ENCODE results near the gene DARS2. TPM values are rescaled to one million over a fixed set of nuclear protein-coding genes. Genes with fewer than 3 reads are reported as not detected.
A peak's percentile ranks its signal among the peaks of the same experiment; 100 is the strongest.
"Not testable (repeated sequence)": the region's sequence is repeated elsewhere in the genome, so short reads cannot be mapped to it uniquely, and the experiment has no call there.

Gene DARS2
- polyA plus RNA-seq, 3 donors = 23.5 to 27.4 (median 27.2) TPM

GRCh38 chr1:173857363-173857917 is 33.0 kb downstream of the DARS2 start:
- no peak for DNase-seq

- not testable (repeated sequence) for DNase-seq
These were observed 35.1 kb downstream of the DARS2 start for GRCh38 chr1:173859547-173859946.

DNA sequence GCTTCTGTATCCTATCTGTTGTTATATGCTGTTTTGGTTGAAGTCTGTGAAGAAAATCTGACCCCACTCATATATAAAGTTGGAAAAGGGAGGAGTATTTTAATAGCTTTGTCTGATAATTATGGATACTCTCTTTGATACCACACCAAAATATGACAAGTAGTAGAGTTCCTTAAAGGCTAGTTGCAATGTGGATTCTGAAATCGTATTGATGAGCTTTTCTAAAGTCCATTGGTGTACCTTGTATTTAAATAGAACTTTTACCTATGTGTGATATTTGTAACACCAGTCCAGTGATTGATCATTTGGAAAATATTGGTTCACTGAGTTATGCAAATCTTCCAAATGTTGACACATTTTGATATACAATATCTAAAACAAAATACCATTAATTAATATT is 35.6 kb downstream of the DARS2 start:
- DNase-seq = no peak

DNA sequence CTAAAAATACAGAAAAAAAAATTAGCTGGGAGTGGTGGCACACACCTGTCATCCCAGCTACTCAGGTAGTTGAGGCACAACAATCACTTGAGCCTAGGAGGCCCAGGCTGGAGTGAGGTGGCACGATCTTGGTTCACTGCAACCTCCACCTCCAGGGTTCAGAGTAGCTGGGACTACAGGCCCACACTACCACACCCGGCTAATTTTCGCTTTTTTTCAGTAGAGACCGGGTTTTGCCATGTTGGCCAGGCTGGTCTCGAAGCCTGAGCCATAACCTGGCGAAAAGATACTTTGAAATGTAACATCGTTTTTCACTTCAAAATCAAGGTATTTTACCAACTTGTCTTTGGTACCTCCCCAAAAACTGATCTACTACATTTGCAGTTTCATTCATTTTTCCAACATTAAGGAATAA is 37.3 kb downstream of the DARS2 start:
- DNase-seq = no peak

DNA sequence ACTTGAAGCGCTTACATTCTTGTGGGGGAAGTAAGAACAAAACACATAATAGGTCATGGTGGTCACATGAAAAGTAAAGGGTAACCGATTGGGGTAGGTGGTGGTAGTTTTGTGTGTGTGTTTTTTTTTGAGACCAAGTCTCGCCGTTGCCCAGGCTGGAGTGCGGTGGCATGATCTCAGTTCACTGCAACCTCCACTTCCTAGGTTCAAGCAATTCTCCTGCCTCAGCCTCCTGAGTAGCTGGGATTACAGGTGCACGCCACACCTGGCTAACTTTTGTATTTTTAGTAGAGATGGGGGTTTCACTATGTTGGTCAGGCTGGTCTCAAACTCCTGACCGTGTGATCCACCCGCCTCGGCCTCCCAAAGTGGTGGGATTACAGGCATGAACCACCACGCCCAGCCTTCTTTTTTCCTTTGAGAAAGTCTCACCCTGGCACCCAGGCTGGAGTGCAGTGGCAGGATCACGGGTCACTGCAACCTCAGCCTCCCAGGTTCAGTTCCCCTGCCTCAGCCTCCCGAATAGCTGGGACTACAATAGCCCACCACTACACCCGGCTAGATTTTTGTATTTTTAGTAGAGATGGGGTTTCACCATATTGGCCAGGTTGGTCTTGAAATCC is 37.8 kb downstream of the DARS2 start:
- DNase-seq = not testable (repeated sequence)

DNA sequence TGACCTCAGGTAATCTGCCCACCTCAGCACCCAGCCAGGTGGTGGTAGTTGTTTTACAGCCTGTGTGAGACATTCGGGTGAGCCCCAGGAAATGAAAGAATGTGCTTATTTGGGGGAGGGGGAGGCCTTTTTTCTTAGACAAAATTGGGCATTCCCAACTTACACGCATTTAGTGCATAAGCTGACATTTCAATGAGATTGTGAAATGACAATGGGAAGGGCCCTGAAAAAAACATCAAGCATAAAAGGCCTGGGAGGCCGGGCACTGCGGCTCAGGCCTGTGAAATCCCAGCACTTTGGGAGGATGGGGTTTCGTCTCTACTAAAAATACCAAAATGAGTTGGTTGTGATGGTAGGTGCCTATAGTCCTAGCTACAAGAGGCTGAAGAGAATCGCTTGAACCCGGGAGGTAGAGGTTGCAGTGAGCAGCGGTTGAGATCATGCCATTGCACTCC is 38.3 kb downstream of the DARS2 start:
- DNase-seq = no peak

- DNase-seq = no peak
These were observed 39.0 kb downstream of the DARS2 start for GRCh38 chr1:173863224-173864161.

- no peak for DNase-seq
These were observed 39.9 kb downstream of the DARS2 start for GRCh38 chr1:173864179-173864867.

GRCh38 chr1:173865468-173866164 is 41.1 kb downstream of the DARS2 start:
- DNase-seq = no peak

- no peak for DNase-seq
These were observed 42.1 kb downstream of the DARS2 start for GRCh38 chr1:173866413-173867115.

DNA sequence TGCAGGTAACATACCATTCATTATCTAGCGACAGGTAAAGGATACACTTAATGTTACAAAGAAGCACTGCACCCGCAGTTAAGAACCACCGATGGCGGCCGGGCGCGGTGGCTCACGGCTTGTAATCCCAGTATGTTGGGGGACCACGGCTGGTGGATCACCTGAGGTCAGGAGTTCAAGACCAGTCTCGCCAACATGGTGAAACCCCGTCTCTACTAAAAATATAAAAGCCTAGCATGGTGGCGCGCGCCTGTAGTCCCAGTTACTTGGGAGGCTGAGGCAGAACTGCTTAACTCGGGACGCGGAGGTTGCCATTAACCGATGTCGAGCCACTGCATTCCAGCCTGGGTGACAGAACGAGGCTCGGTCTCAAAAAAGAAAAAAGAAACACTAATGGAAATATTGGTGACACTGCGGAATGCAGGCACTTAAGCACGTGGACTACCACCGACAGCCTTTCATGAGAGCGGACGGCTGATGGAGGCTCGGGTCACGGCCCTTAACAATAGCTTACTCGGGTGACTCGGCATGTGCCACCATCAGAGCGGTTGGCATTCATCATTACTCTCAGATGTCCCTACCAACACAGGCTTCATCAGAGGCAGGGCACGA is 42.8 kb downstream of the DARS2 start:
- no peak for DNase-seq

GRCh38 chr1:173867753-173868265 is 43.3 kb downstream of the DARS2 start, which contains the start of gene GAS5:
TSS of gene GAS5 (minus strand) at chr1:173867989.
- peak; percentile 100 for DNase-seq

DNA sequence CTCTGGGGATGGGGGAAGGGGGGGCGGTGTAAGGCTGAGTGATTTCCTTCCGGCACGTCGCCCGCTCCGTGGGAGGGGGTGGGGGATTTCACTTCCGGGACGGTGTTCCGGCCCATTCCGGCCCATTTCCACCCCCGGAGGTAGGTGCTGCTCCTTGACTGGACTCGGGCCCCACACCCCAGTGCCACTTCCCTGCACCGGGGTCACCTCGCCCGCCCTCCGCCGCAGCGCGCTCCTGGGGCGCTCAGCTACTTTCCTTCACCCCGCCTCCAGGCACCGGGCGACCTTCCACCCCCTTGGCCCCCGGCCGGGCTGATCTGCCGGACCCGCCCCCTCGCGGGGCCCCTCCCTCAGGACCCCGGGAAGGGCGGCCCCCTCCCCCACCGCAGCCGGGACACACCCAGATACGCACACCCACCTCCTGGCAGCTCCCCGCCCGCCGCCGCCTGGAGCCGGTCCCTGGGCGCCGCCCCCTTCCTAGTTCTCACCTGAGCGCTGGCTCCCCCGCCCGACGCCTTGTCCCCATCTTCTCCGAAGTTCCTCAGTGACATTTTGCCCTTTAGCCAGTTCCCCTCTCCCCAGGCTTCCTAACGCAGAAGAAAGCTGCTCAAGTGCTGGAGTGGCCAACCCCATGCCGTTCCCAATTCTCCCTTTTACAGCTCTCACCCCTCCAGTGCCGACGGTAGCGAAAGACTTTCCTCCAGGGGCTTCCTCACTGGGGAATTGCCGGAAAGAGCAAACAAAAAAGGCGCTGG is 44.0 kb downstream of the DARS2 start, which contains the start of gene ZBTB37:
TSS of gene ZBTB37 (plus strand) at position 115 of the 755 bp plus-strand sequence. CDS start 1,846 bp downstream, outside the sequence.
- peak; percentile 82 for DNase-seq

DNA sequence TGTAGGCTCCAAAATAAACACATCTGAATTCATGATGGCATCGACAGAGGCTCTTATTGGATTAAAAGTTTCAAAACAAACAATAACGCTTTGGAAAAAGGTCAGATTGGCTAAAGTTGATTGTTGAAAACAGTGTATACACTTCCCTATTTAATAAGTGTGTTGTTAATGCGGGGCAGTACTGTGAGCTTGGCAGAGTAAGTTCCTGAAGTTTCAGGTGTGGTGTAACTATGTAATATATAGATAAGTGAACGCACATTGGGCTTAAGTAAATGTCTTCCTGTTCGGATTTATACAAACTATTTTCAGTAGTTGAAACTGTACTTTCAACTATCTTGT is 44.5 kb downstream of the DARS2 start:
- DNase-seq = no peak

DNA sequence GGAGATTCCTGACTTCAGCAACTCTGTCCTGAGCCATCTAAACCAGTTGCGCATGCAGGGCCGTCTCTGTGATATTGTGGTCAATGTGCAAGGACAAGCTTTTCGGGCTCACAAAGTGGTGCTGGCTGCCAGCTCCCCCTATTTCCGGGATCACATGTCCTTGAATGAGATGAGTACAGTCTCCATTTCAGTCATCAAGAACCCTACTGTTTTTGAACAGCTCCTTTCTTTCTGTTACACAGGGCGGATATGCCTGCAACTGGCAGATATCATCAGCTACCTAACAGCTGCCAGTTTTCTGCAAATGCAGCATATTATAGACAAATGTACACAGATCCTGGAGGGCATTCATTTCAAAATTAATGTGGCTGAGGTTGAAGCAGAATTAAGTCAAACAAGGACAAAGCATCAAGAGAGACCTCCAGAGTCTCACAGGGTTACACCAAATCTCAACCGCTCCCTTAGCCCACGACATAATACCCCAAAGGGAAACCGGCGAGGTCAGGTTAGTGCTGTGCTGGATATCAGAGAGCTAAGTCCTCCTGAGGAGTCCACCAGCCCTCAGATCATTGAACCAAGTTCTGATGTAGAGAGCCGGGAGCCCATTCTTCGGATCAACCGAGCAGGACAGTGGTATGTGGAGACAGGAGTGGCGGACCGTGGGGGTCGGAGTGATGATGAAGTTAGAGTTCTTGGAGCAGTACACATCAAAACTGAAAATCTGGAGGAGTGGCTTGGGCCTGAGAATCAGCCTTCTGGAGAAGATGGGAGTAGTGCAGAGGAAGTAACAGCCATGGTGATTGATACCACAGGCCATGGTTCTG is 46.0 kb downstream of the DARS2 start:
- DNase-seq = no peak

- DNase-seq = no peak
These were observed 46.6 kb downstream of the DARS2 start for GRCh38 chr1:173871091-173871490.

- DNase-seq = no peak
These were observed 47.0 kb downstream of the DARS2 start for GRCh38 chr1:173871500-173871899.

- no peak for DNase-seq
These were observed 52.3 kb downstream of the DARS2 start for GRCh38 chr1:173876732-173877131.

Data from renal pelvis (tissue), 4 donors.